Subcutaneous abdominal adipose tissue (tissue), 5 donors: ENCODE measurements around the gene DGKG.

Experiments
- H3K27ac ChIP-seq: one replicate; pipeline ENCODE4 v1.7.0; 2013; ENCODE audit warnings: low read depth, mild to moderate bottlenecking, inconsistent platforms, low read length, moderate library complexity
- H3K27me3 ChIP-seq, 5 donors: one replicate each; pipeline ENCODE4 v1.7.0; 2013; ENCODE audit warnings: low read length in 5 of 5, inconsistent platforms in 1 of 5; ENCODE audit not compliant: control insufficient read depth in 5 of 5, insufficient read depth in 4 of 5
- H3K36me3 ChIP-seq, 5 donors: one replicate each; pipeline ENCODE4 v1.7.0; 2013; ENCODE audit warnings: low read length in 5 of 5; ENCODE audit not compliant: control insufficient read depth in 5 of 5, insufficient read depth in 5 of 5
- H3K4me1 ChIP-seq, 5 donors: one replicate each; pipeline ENCODE4 v1.7.0; 2013; ENCODE audit warnings: low read length in 5 of 5, mild to moderate bottlenecking in 3 of 5, moderate library complexity in 1 of 5; ENCODE audit not compliant: control insufficient read depth in 5 of 5, insufficient read depth in 5 of 5
- H3K4me3 ChIP-seq, 5 donors: one replicate each; pipeline ENCODE4 v1.7.0; 2013; ENCODE audit warnings: low read length in 5 of 5, low read depth in 1 of 5
- H3K9ac ChIP-seq, 5 donors: one replicate each; pipeline ENCODE4 v1.7.0; 2013; ENCODE audit warnings: low read length in 5 of 5, mild to moderate bottlenecking in 4 of 5, moderate library complexity in 3 of 5
- H3K9me3 ChIP-seq, 5 donors: one replicate each; pipeline ENCODE4 v1.7.0; 2013; ENCODE audit warnings: low read length in 5 of 5; ENCODE audit not compliant: control insufficient read depth in 5 of 5
- donor health status: healthy.
- donor health status: healthy.
- donor health status: healthy.
- donor health status: healthy.
- donor health status: healthy.

DGKG gene

DNA sequence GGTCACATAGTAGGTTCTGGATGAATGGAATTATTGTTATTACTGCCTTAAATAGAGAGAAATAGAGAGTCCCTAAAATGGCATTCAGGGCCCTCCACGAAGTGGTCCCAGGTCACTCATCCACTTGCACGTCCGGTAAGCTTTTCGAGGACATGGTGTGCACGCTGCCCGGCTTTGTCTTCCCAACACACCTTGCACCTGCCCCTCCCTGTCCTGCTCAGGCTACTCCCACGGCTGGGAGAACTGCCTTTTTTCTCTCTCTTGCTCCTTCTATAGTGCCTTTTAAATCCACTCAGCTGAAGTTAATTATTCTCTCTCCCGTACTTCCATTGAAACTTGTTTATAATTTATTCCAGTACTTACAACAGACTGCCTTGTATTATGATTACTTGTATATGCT is 5.6 kb upstream of the DGKG start:
- no peak overlapping the region for H3K9ac ChIP-seq
- no peaks in the 10 kb centered on the region for H3K9me3 ChIP-seq
- peaks cover 0 to 25% (median 19%) of the 10 kb centered on the region in 5 donors for H3K27me3 ChIP-seq
- peaks cover 0 to under 1% (median 0%) of the 10 kb centered on the region in 5 donors for H3K4me1 ChIP-seq
- no peaks in the 10 kb centered on the region for H3K36me3 ChIP-seq
- H3K27ac ChIP-seq, result no peak overlapping the region
- no peak overlapping the region for H3K4me3 ChIP-seq

DNA sequence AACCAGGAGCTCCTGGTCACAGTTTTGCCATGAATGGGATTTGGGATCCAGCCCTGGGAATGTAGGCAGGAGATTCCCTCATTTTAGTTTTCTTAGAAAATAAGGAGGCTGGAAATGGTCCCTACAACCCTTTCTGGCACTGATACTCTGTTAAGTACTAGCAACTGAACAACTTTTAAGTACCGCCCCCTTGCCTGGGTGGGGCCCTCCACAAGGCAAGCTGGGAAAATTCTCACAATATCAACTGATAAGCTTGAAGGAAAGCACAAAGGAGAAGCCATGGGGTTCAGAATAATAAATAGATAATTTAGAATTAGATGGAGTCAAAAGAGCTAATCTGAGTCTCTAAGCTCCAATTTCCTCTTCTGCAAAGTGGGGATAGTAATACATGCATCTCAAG is 4.2 kb upstream of the DGKG start:
- Histone ChIP-seq H3K9ac (no peak overlapping the region), H3K36me3 (no peaks in the 10 kb centered on the region), H3K4me3 (no peak overlapping the region), H3K4me1 (peaks cover 0 to 15% (median 12%) of the 10 kb centered on the region in 5 donors), H3K9me3 (no peaks in the 10 kb centered on the region), H3K27me3 (peaks cover 11 to 38% (median 31%) of the 10 kb centered on the region in 5 donors), H3K27ac (no peak overlapping the region)

DNA sequence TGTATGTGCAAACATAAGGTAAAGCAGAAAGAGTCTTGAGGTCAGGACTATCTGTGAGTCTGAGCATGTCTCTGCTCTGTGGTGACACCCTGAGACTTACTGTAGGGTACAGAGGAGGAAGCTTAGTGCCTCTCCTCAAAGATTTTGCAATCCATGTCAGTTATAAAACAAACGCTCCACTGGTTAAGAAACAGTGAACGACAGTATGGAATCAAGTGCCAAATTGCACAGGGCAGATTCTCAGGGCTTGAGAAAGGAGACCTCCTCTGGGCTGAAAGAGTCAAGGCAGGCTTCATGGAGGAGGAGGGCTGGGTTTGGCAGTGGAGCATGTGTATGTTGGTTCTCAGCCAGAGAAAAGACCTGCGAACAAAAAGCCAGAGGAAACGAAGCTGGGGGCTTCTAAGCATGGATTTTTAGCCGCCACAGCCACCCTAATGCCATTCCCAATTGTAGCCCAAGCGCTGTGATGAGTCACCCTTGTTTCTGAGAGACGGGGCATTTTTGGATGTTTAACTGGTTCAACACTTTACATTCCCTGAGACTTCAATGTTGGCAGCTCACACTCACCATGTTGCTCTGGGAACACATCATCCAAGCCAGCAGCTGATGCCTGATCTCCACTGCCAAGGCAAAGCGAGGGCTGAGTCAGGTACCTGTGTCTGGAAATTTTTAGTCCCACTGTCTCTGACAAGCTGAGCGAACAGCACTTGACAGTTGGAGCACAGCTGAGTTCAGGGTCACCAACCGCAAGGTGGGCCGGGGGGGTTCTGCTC is 3.4 kb upstream of the DGKG start:
- no peak overlapping the region for H3K9ac ChIP-seq
- H3K4me1 ChIP-seq, result peaks cover 0 to 23% (median 20%) of the 10 kb centered on the region in 5 donors
- H3K36me3 ChIP-seq, result no peaks in the 10 kb centered on the region
- no peak overlapping the region for H3K27ac ChIP-seq
- no peak overlapping the region for H3K4me3 ChIP-seq
- H3K9me3 ChIP-seq, result no peaks in the 10 kb centered on the region
- H3K27me3 ChIP-seq, result peaks cover 18 to 43% (median 37%) of the 10 kb centered on the region in 5 donors

- no peak overlapping the region for H3K9ac ChIP-seq
- no peak overlapping the region for H3K4me3 ChIP-seq
- no peaks in the 10 kb centered on the region for H3K36me3 ChIP-seq
- H3K27ac ChIP-seq, result no peak overlapping the region
- no peaks in the 10 kb centered on the region for H3K9me3 ChIP-seq
- peaks cover 18 to 40% (median 37%) of the 10 kb centered on the region in 5 donors for H3K27me3 ChIP-seq
- H3K4me1 ChIP-seq, result peaks cover 0 to 38% (median 25%) of the 10 kb centered on the region in 5 donors
These were observed 954 bp upstream of the DGKG start for GRCh38 chr3:186362988-186363387.

- H3K4me3 ChIP-seq, result peak overlapping the region in 4 of 5 donors; percentile 48 to 64 (median 50)
- no peak overlapping the region for H3K9ac ChIP-seq
- H3K4me1 ChIP-seq, result peaks cover 0 to 38% (median 25%) of the 10 kb centered on the region in 5 donors
- no peaks in the 10 kb centered on the region for H3K9me3 ChIP-seq
- no peak overlapping the region for H3K27ac ChIP-seq
- peaks cover 18 to 40% (median 37%) of the 10 kb centered on the region in 5 donors for H3K27me3 ChIP-seq
- no peaks in the 10 kb centered on the region for H3K36me3 ChIP-seq
These were observed 456 bp upstream of the DGKG start for GRCh38 chr3:186362537-186362842.

DNA sequence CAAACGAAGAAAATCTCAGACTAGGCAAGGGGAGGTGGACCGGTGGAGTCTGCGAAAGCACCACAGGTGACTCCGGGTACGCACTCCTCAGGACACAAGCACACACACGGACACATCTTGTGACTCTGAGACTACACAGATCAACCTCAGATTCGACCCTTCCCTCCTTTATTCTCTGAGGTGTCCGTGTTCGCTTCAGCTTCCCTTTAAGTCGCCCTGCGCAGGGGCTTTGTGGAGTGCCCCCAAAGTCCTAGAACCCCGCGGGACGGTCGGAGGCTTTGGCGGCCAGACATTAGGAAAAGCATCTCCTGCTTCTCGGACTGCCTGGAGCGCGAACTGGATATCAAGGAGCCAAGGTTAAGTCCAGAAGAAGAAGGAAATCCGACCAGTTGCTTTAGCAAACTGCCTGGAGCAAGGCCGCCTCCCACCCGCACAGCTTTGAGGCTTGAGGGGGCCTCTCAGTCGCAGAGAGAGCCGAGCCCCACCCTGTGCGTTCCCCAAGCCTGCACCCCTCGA is 730 bp downstream of the DGKG start:
- no peaks in the 10 kb centered on the region for H3K9me3 ChIP-seq
- no peaks in the 10 kb centered on the region for H3K36me3 ChIP-seq
- H3K9ac ChIP-seq, result peak overlapping the region in 1 of 5 donors; percentile 24
- H3K4me1 ChIP-seq, result peaks cover 0 to 38% (median 25%) of the 10 kb centered on the region in 5 donors
- H3K27me3 ChIP-seq, result peaks cover 18 to 40% (median 37%) of the 10 kb centered on the region in 5 donors
- peak overlapping the region; percentile 48 to 64 (median 52) for H3K4me3 ChIP-seq
- H3K27ac ChIP-seq, result no peak overlapping the region

- no peak overlapping the region for H3K27ac ChIP-seq
- peaks cover 18 to 40% (median 37%) of the 10 kb centered on the region in 5 donors for H3K27me3 ChIP-seq
- H3K4me1 ChIP-seq, result peaks cover 0 to 38% (median 25%) of the 10 kb centered on the region in 5 donors
- H3K9me3 ChIP-seq, result no peaks in the 10 kb centered on the region
- H3K36me3 ChIP-seq, result no peaks in the 10 kb centered on the region
- H3K4me3 ChIP-seq, result peak overlapping the region; percentile 39 to 64 (median 52)
- H3K9ac ChIP-seq, result no peak overlapping the region
These were observed 1.3 kb downstream of the DGKG start for GRCh38 chr3:186360779-186361178.

- no peak overlapping the region for H3K4me3 ChIP-seq
- H3K4me1 ChIP-seq, result peaks cover 0 to 38% (median 25%) of the 10 kb centered on the region in 5 donors
- peaks cover 18 to 35% (median 29%) of the 10 kb centered on the region in 5 donors for H3K27me3 ChIP-seq
- H3K36me3 ChIP-seq, result no peaks in the 10 kb centered on the region
- no peak overlapping the region for H3K9ac ChIP-seq
- H3K27ac ChIP-seq, result no peak overlapping the region
- peaks cover 0 to 2% (median 0%) of the 10 kb centered on the region in 5 donors for H3K9me3 ChIP-seq
These were observed 3.0 kb downstream of the DGKG start for GRCh38 chr3:186359078-186359477.

DNA sequence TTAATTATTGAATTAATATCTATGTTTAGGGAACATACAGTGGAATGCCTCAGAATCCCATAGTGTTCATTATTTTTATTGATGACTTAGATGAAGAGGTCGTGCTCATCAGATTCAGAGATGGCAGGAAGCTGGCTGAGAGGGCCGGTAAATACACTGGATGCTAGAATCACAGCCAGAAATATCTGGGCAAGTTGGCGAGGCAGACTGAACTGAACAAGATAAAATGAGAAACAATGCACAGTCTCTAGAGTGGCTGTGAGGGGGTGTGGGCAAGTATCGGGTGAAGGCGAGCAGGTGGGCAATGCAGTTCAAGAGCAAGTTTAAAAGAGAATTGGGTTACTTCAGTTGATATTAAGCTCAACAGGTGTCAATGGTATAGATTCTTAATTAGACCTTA is 5.9 kb downstream of the DGKG start:
- H3K27ac ChIP-seq, result no peak overlapping the region
- H3K4me1 ChIP-seq, result peaks cover 0 to 24% (median 11%) of the 10 kb centered on the region in 5 donors
- no peak overlapping the region for H3K4me3 ChIP-seq
- H3K27me3 ChIP-seq, result peaks cover 5 to 13% (median 7%) of the 10 kb centered on the region in 5 donors
- no peak overlapping the region for H3K9ac ChIP-seq
- H3K9me3 ChIP-seq, result peaks cover 0 to 2% (median 0%) of the 10 kb centered on the region in 5 donors
- H3K36me3 ChIP-seq, result no peaks in the 10 kb centered on the region

- Histone ChIP-seq H3K4me1 (peaks cover 0 to 5% (median 3%) of the 10 kb centered on the region in 5 donors), H3K9ac (no peak overlapping the region), H3K27ac (no peak overlapping the region)
These were observed 7.9 kb downstream of the DGKG start for GRCh38 chr3:186354100-186354499.

More at GRCh38 chr3:186354100-186354499, 7.9 kb downstream of the DGKG start:
- H3K4me3 ChIP-seq, result no peak overlapping the region
- H3K27me3 ChIP-seq, result peaks cover 0 to 4% (median 4%) of the 10 kb centered on the region in 5 donors
- peaks cover 0 to 2% (median 0%) of the 10 kb centered on the region in 5 donors for H3K9me3 ChIP-seq
- no peaks in the 10 kb centered on the region for H3K36me3 ChIP-seq
